ENCODE measurements around the gene TMEM235.

Gene TMEM235

GRCh38 chr17:78223061-78223460, 8.4 kb upstream of the TMEM235 start:
- no peak overlapping the region for H2AFZ ChIP-seq (ENCODE audit: low read depth, low read length)
- peaks cover 0 to 7% of the 10 kb centered on the region in 2 experiments for H3K36me3 ChIP-seq (ENCODE audit: control insufficient read depth in 1 of 2, insufficient read depth in 2 of 2, low read depth in 1 of 2, low read length in 2 of 2)
- DNase-seq: no peak
- H3K4me1 ChIP-seq (ENCODE audit: control insufficient read depth, insufficient read depth, low read depth, low read length): peaks cover 5% of the 10 kb centered on the region
- no peak overlapping the region for H2BK15ac ChIP-seq (ENCODE audit: low read depth, poor library complexity, severe bottlenecking)
- H3K9me3 ChIP-seq (ENCODE audit: control insufficient read depth, low read length): no peaks in the 10 kb centered on the region
- no peak overlapping the region for H3K4me2 ChIP-seq (ENCODE audit: low read length, poor library complexity, severe bottlenecking)
- H3K27me3 ChIP-seq (ENCODE audit: control insufficient read depth in 1 of 2, insufficient read depth in 1 of 2, low read length in 2 of 2): no peaks in the 10 kb centered on the region
- no peak overlapping the region for H3K4ac ChIP-seq (ENCODE audit: low read depth in 1 of 2, low read length in 2 of 2)
- H3K27ac ChIP-seq (ENCODE audit: low read length, poor library complexity, severe bottlenecking): no peak overlapping the region
- no peak overlapping the region for H4K91ac ChIP-seq (ENCODE audit: low read length)
- no peak overlapping the region for H2BK5ac ChIP-seq (ENCODE audit: low read depth, low read length, poor library complexity, severe bottlenecking)
- H3K9ac ChIP-seq (ENCODE audit: low read length): no peak overlapping the region
- no peak overlapping the region for H2BK12ac ChIP-seq (ENCODE audit: low read length in 2 of 2)
- H3K23ac ChIP-seq (ENCODE audit: low read length in 2 of 2): no peak overlapping the region
- no peak overlapping the region for H2BK120ac ChIP-seq (ENCODE audit: low read depth, low read length)
- peaks cover 4% of the 10 kb centered on the region for H3K79me1 ChIP-seq (replicated peaks; ENCODE audit: low read length, poor library complexity, severe bottlenecking)
- no peak overlapping the region for H3K4me3 ChIP-seq (ENCODE audit: insufficient read depth in 1 of 2, low read depth in 1 of 2, low read length in 2 of 2)
- 88% methylated on average over 4 of the region's 4 CpGs for WGBS
- H3K14ac ChIP-seq (ENCODE audit: low read length in 2 of 2): no peak overlapping the region
- H2AK5ac ChIP-seq (ENCODE audit: low read length, severe bottlenecking): no peak overlapping the region
- no peak overlapping the region for H4K8ac ChIP-seq (ENCODE audit: low read length)
- H3K18ac ChIP-seq (ENCODE audit: low read depth in 1 of 2, low read length in 2 of 2): no peak overlapping the region

DNA sequence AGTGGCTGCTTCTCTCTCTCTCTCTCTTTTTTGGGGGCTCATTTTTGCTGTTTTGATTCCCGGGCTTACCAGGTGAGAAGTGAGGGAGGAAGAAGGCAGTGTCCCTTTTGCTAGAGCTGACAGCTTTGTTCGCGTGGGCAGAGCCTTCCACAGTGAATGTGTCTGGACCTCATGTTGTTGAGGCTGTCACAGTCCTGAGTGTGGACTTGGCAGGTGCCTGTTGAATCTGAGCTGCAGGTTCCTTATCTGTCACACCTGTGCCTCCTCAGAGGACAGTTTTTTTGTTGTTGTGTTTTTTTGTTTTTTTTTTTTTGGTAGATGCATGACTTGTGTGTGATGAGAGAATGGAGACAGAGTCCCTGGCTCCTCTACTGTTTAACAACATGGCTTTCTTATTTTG, 7.7 kb upstream of the TMEM235 start:
- no peak overlapping the region for H3K9ac ChIP-seq (ENCODE audit: low read length)
- H3K36me3 ChIP-seq (ENCODE audit: control insufficient read depth in 1 of 2, insufficient read depth in 2 of 2, low read depth in 1 of 2, low read length in 2 of 2): peaks cover 0 to 7% of the 10 kb centered on the region in 2 experiments
- no peak overlapping the region for H2BK12ac ChIP-seq (ENCODE audit: low read length in 2 of 2)
- H3K79me1 ChIP-seq (replicated peaks; ENCODE audit: low read length, poor library complexity, severe bottlenecking): peaks cover 4% of the 10 kb centered on the region
- no peak overlapping the region for H3K4me3 ChIP-seq (ENCODE audit: insufficient read depth in 1 of 2, low read depth in 1 of 2, low read length in 2 of 2)
- no peak overlapping the region for H2BK120ac ChIP-seq (ENCODE audit: low read depth, low read length)
- H4K91ac ChIP-seq (ENCODE audit: low read length): no peak overlapping the region
- no peak overlapping the region for H2BK5ac ChIP-seq (ENCODE audit: low read depth, low read length, poor library complexity, severe bottlenecking)
- no peak overlapping the region for H4K8ac ChIP-seq (ENCODE audit: low read length)
- H3K23ac ChIP-seq (ENCODE audit: low read length in 2 of 2): no peak overlapping the region
- no peak overlapping the region for H3K18ac ChIP-seq (ENCODE audit: low read depth in 1 of 2, low read length in 2 of 2)
- 95% methylated on average over 3 of the region's 3 CpGs for WGBS
- H3K4me1 ChIP-seq (ENCODE audit: control insufficient read depth, insufficient read depth, low read depth, low read length): peaks cover 5% of the 10 kb centered on the region
- no peaks in the 10 kb centered on the region for H3K9me3 ChIP-seq (ENCODE audit: control insufficient read depth, low read length)
- H3K14ac ChIP-seq (ENCODE audit: low read length in 2 of 2): no peak overlapping the region
- peaks cover 0 to 6% of the 10 kb centered on the region in 2 experiments for H3K27me3 ChIP-seq (ENCODE audit: control insufficient read depth in 1 of 2, insufficient read depth in 1 of 2, low read length in 2 of 2)
- DNase-seq: no peak
- H2AFZ ChIP-seq (ENCODE audit: low read depth, low read length): no peak overlapping the region
- H2AK5ac ChIP-seq (ENCODE audit: low read length, severe bottlenecking): no peak overlapping the region
- H3K4me2 ChIP-seq (ENCODE audit: low read length, poor library complexity, severe bottlenecking): no peak overlapping the region
- H2BK15ac ChIP-seq (ENCODE audit: low read depth, poor library complexity, severe bottlenecking): no peak overlapping the region
- no peak overlapping the region for H3K4ac ChIP-seq (ENCODE audit: low read depth in 1 of 2, low read length in 2 of 2)
- no peak overlapping the region for H3K27ac ChIP-seq (ENCODE audit: low read length, poor library complexity, severe bottlenecking)

DNA sequence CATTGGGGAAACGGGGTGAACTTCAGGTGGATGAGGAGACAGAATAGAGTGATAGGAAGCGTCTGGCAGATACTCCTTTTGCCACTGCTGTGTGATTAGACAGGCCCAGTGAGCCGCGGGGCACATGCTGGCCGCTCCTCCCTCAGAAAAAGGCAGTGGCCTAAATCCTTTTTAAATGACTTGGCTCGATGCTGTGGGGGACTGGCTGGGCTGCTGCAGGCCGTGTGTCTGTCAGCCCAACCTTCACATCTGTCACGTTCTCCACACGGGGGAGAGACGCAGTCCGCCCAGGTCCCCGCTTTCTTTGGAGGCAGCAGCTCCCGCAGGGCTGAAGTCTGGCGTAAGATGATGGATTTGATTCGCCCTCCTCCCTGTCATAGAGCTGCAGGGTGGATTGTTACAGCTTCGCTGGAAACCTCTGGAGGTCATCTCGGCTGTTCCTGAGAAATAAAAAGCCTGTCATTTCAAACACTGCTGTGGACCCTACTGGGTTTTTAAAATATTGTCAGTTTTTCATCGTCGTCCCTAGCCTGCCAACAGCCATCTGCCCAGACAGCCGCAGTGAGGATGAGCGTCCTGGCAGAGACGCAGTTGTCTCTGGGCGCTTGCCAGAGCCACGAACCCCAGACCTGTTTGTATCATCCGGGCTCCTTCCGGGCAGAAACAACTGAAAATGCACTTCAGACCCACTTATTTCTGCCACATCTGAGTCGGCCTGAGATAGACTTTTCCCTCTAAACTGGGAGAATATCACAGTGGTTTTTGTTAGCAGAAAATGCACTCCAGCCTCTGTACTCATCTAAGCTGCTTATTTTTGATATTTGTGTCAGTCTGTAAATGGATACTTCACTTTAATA, 7.0 kb upstream of the TMEM235 start:
- H2AK5ac ChIP-seq (ENCODE audit: low read length, severe bottlenecking): no peak overlapping the region
- no peak overlapping the region for H4K8ac ChIP-seq (ENCODE audit: low read length)
- peaks cover 5% of the 10 kb centered on the region for H3K4me1 ChIP-seq (ENCODE audit: control insufficient read depth, insufficient read depth, low read depth, low read length)
- no peak for DNase-seq
- H3K4ac ChIP-seq (ENCODE audit: low read depth in 1 of 2, low read length in 2 of 2): no peak overlapping the region
- H3K23ac ChIP-seq (ENCODE audit: low read length in 2 of 2): no peak overlapping the region
- no peaks in the 10 kb centered on the region for H3K9me3 ChIP-seq (ENCODE audit: control insufficient read depth, low read length)
- H3K27ac ChIP-seq (ENCODE audit: low read length, poor library complexity, severe bottlenecking): no peak overlapping the region
- H2AFZ ChIP-seq (ENCODE audit: low read depth, low read length): no peak overlapping the region
- no peak overlapping the region for H2BK12ac ChIP-seq (ENCODE audit: low read length in 2 of 2)
- H2BK15ac ChIP-seq (ENCODE audit: low read depth, poor library complexity, severe bottlenecking): no peak overlapping the region
- H3K9ac ChIP-seq (ENCODE audit: low read length): no peak overlapping the region
- H3K14ac ChIP-seq (ENCODE audit: low read length in 2 of 2): no peak overlapping the region
- peaks cover 0 to 7% of the 10 kb centered on the region in 2 experiments for H3K27me3 ChIP-seq (ENCODE audit: control insufficient read depth in 1 of 2, insufficient read depth in 1 of 2, low read length in 2 of 2)
- no peak overlapping the region for H4K91ac ChIP-seq (ENCODE audit: low read length)
- peaks cover 0 to 7% of the 10 kb centered on the region in 2 experiments for H3K36me3 ChIP-seq (ENCODE audit: control insufficient read depth in 1 of 2, insufficient read depth in 2 of 2, low read depth in 1 of 2, low read length in 2 of 2)
- no peak overlapping the region for H3K18ac ChIP-seq (ENCODE audit: low read depth in 1 of 2, low read length in 2 of 2)
- no peak overlapping the region for H3K4me2 ChIP-seq (ENCODE audit: low read length, poor library complexity, severe bottlenecking)
- H3K79me1 ChIP-seq (replicated peaks; ENCODE audit: low read length, poor library complexity, severe bottlenecking): peaks cover 2% of the 10 kb centered on the region
- H3K4me3 ChIP-seq (ENCODE audit: insufficient read depth in 1 of 2, low read depth in 1 of 2, low read length in 2 of 2): no peak overlapping the region
- H2BK5ac ChIP-seq (ENCODE audit: low read depth, low read length, poor library complexity, severe bottlenecking): no peak overlapping the region
- WGBS: 95% methylated on average over 25 of the region's 27 CpGs
- H2BK120ac ChIP-seq (ENCODE audit: low read depth, low read length): no peak overlapping the region

- Histone ChIP-seq H3K4me3 (ENCODE audit: insufficient read depth in 1 of 2, low read depth in 1 of 2, low read length in 2 of 2) (no peak overlapping the region), H4K91ac (ENCODE audit: low read length) (no peak overlapping the region), H3K36me3 (ENCODE audit: control insufficient read depth in 1 of 2, insufficient read depth in 2 of 2, low read depth in 1 of 2, low read length in 2 of 2) (peaks cover 0 to 7% of the 10 kb centered on the region in 2 experiments), H3K27me3 (ENCODE audit: control insufficient read depth in 1 of 2, insufficient read depth in 1 of 2, low read length in 2 of 2) (peaks cover 6 to 14% of the 10 kb centered on the region in 2 experiments), H3K9ac (ENCODE audit: low read length) (no peak overlapping the region), H3K79me1 (replicated peaks; ENCODE audit: low read length, poor library complexity, severe bottlenecking) (no peaks in the 10 kb centered on the region), H2BK120ac (ENCODE audit: low read depth, low read length) (no peak overlapping the region), H2BK5ac (ENCODE audit: low read depth, low read length, poor library complexity, severe bottlenecking) (no peak overlapping the region), H3K23ac (ENCODE audit: low read length in 2 of 2) (no peak overlapping the region), H3K18ac (ENCODE audit: low read depth in 1 of 2, low read length in 2 of 2) (no peak overlapping the region), H2BK12ac (ENCODE audit: low read length in 2 of 2) (no peak overlapping the region), H2BK15ac (ENCODE audit: low read depth, poor library complexity, severe bottlenecking) (no peak overlapping the region), H3K4me1 (ENCODE audit: control insufficient read depth, insufficient read depth, low read depth, low read length) (peaks cover 5% of the 10 kb centered on the region), H4K8ac (ENCODE audit: low read length) (no peak overlapping the region), H3K9me3 (ENCODE audit: control insufficient read depth, low read length) (no peaks in the 10 kb centered on the region), H2AK5ac (ENCODE audit: low read length, severe bottlenecking) (no peak overlapping the region), H3K27ac (ENCODE audit: low read length, poor library complexity, severe bottlenecking) (no peak overlapping the region), H3K4ac (ENCODE audit: low read depth in 1 of 2, low read length in 2 of 2) (no peak overlapping the region), H3K4me2 (ENCODE audit: low read length, poor library complexity, severe bottlenecking) (no peak overlapping the region), H3K14ac (ENCODE audit: low read length in 2 of 2) (no peak overlapping the region), H2AFZ (ENCODE audit: low read depth, low read length) (no peak overlapping the region)
- DNase-seq: no peak
- WGBS: 98% methylated on average over 14 of the region's 16 CpGs
These were observed 6.2 kb upstream of the TMEM235 start for GRCh38 chr17:78225088-78225865.
